CD4-positive, alpha-beta T cell (primary cell): ENCODE results near the gene HMGN3. TPM values are rescaled to one million over a fixed set of nuclear protein-coding genes. Genes with fewer than 3 reads are reported as not detected.

Source experiments
- ATAC-seq: fragments of 200-7000 bp; cut with Tn5 transposase; one replicate; pipeline ENCODE4 v1.10.0; 2022; ENCODE audit warnings: mild to moderate bottlenecking; ENCODE audit not compliant: poor library complexity
- CTCF ChIA-PET: fragments of 350-600 bp; sonication (Branson Sonifier 250); formaldehyde crosslinking; loops from one replicate; lab custom pipeline; 2021; ENCODE audit warnings: antibody characterized with exemption, inconsistent platforms; lab: Charles Lee
- POLR2A ChIA-PET: fragments of 350-600 bp; sonication (Branson Sonifier 250); formaldehyde crosslinking; loops from one replicate; lab custom pipeline; 2021; ENCODE audit warnings: antibody characterized with exemption, inconsistent platforms; lab: Charles Lee
- DNase-seq, 14 experiments: peaks; one replicate each; pipeline ENCODE4 v3.0.0-alpha.2; 2013 to 2020; ENCODE audit warnings: mixed read lengths in 2 of 14
- H3K27ac ChIP-seq, 2 donors: one replicate each; pipeline versions ENCODE4 v1.5.1 to v1.7.0; 2013; ENCODE audit warnings: low read length in 2 of 2, low read depth in 1 of 2, mild to moderate bottlenecking in 1 of 2
- H3K27me3 ChIP-seq, 2 experiments: 1 replicate in 1 of 2; 2 replicates in 1 of 2; pipeline versions ENCODE4 v1.6.1 to v1.7.0; 2013; ENCODE audit warnings: low read length in 2 of 2, control low read depth in 1 of 2, mild to moderate bottlenecking in 1 of 2, moderate library complexity in 1 of 2; ENCODE audit not compliant: insufficient read depth in 2 of 2, control insufficient read depth in 1 of 2
- H3K36me3 ChIP-seq: one replicate; pipeline ENCODE4 v1.6.1; 2013; ENCODE audit warnings: low read length, control low read depth; ENCODE audit not compliant: insufficient read depth
- H3K4me1 ChIP-seq: one replicate; pipeline ENCODE4 v1.6.1; 2013; ENCODE audit warnings: low read length, control low read depth; ENCODE audit not compliant: insufficient read depth
- H3K4me3 ChIP-seq: one replicate; pipeline ENCODE4 v1.5.1; 2013; ENCODE audit warnings: mild to moderate bottlenecking, low read length, moderate library complexity
- H3K9me3 ChIP-seq, 2 experiments: 1 replicate in 1 of 2; 2 replicates in 1 of 2; pipeline versions ENCODE4 v1.6.1 to v1.7.0; 2013; ENCODE audit warnings: low read length in 2 of 2, mild to moderate bottlenecking in 2 of 2, control low read depth in 1 of 2, moderate library complexity in 1 of 2; ENCODE audit not compliant: control insufficient read depth in 1 of 2, insufficient read depth in 1 of 2
- H3K27ac Mint-ChIP-seq: one replicate; pipeline ENCODE4 v1.8.0; 2020; ENCODE audit warnings: mixed read lengths
- H3K27me3 Mint-ChIP-seq: one replicate; pipeline ENCODE4 v1.8.0; 2021; ENCODE audit warnings: mixed read lengths
- H3K36me3 Mint-ChIP-seq: one replicate; pipeline ENCODE4 v1.8.0; 2021; ENCODE audit warnings: low read depth, mixed read lengths
- H3K4me1 Mint-ChIP-seq: one replicate; pipeline ENCODE4 v1.8.0; 2021; ENCODE audit warnings: low read depth, mixed read lengths
- H3K4me3 Mint-ChIP-seq: one replicate; pipeline ENCODE4 v1.8.0; 2020; ENCODE audit warnings: mild to moderate bottlenecking, mixed read lengths
- H3K9me3 Mint-ChIP-seq: one replicate; pipeline ENCODE4 v1.8.0; 2020; ENCODE audit warnings: mixed read lengths
- CTCF ChIP-seq: fragments of 200-600 bp; IDR thresholded peaks from one replicate; pipeline ENCODE4 v1.8.0; 2022; ENCODE audit warnings: antibody characterized with exemption, mild to moderate bottlenecking
- intact Hi-C, 2 experiments: fragments of 100-400 bp; cut with DNase I in 1 of 2; cut with micrococcal nuclease in 1 of 2; formaldehyde crosslinking; loops; one replicate each; pipeline versions ENCODE4 v1.15.1 to v1.9.0; 2023 to 2025; cut with DNase I, micrococcal nuclease
- total RNA-seq, 174 experiments: library from RNA in 2 of 174; stranded (reverse) in 2 of 174; gene quantifications; one replicate each; pipeline ENCODE4 v1.2.3 and lab custom pipeline; 2021 to 2026

HMGN3 gene
- total RNA-seq, 2 experiments from 2014 or later: 26.8 to 28.2 TPM

- no peak for DNase-seq
- Histone ChIP-seq H3K4me1 (no peaks in the 10 kb centered on the region), H3K27ac (no peak overlapping the region), H3K4me3 (no peak overlapping the region), H3K27me3 (no peaks in the 10 kb centered on the region), H3K9me3 (no peaks in the 10 kb centered on the region), H3K36me3 (peaks cover 10% of the 10 kb centered on the region)
- Mint-ChIP-seq H3K27ac (no peak overlapping the region), H3K4me3 (no peak overlapping the region), H3K36me3 (peaks cover 55% of the 10 kb centered on the region), H3K27me3 (no peaks in the 10 kb centered on the region), H3K4me1 (no peaks in the 10 kb centered on the region), H3K9me3 (no peaks in the 10 kb centered on the region)
- ChIA-PET CTCF (no interaction called here), POLR2A (no interaction called here)
- intact Hi-C loops: no loop called here
- no peak for TF ChIP-seq CTCF
- no peak for ATAC-seq
These were observed 31.9 kb downstream of the HMGN3 start for GRCh38 chr6:79202556-79202955.

GRCh38 chr6:79201983-79202382 is 32.5 kb downstream of the HMGN3 start:
- H3K27ac Mint-ChIP-seq: no peak overlapping the region

GRCh38 chr6:79201143-79201542 is 33.3 kb downstream of the HMGN3 start:
- ChIA-PET CTCF (interaction anchor here (0.6 kb wide), 1 partner anchor 8 kb away, joined by 4 read pairs; no protein-coding TSS in a partner anchor), POLR2A (interaction anchor here (0.6 kb wide), 1 partner anchor 118 kb away, joined by 3 read pairs; no protein-coding TSS in a partner anchor)
- H3K9me3 Mint-ChIP-seq: no peaks in the 10 kb centered on the region
- peaks cover 6% of the 10 kb centered on the region for H3K36me3 ChIP-seq
- DNase-seq: no peak
- H3K4me3 ChIP-seq: no peak overlapping the region
- H3K4me1 Mint-ChIP-seq: no peaks in the 10 kb centered on the region
- no peak overlapping the region for H3K4me3 Mint-ChIP-seq
- no peaks in the 10 kb centered on the region for H3K4me1 ChIP-seq
- ATAC-seq: no peak
- H3K27ac ChIP-seq: no peak overlapping the region
- H3K27me3 ChIP-seq: no peaks in the 10 kb centered on the region
- peaks cover 41% of the 10 kb centered on the region for H3K36me3 Mint-ChIP-seq
- intact Hi-C loops: no loop called here
- H3K9me3 ChIP-seq: no peaks in the 10 kb centered on the region
- TF ChIP-seq CTCF: no peak
- no peaks in the 10 kb centered on the region for H3K27me3 Mint-ChIP-seq
- H3K27ac Mint-ChIP-seq: no peak overlapping the region

More at GRCh38 chr6:79201983-79202382, 32.5 kb downstream of the HMGN3 start:
- TF ChIP-seq CTCF: no peak
- ATAC-seq (no peak), DNase-seq (no peak)
- Mint-ChIP-seq H3K4me3 (no peak overlapping the region), H3K9me3 (no peaks in the 10 kb centered on the region), H3K36me3 (peaks cover 49% of the 10 kb centered on the region), H3K4me1 (no peaks in the 10 kb centered on the region), H3K27me3 (no peaks in the 10 kb centered on the region)
- CTCF ChIA-PET: no interaction called here
- Histone ChIP-seq H3K4me1 (no peaks in the 10 kb centered on the region), H3K4me3 (no peak overlapping the region), H3K9me3 (no peaks in the 10 kb centered on the region), H3K27me3 (no peaks in the 10 kb centered on the region), H3K27ac (no peak overlapping the region), H3K36me3 (peaks cover 9% of the 10 kb centered on the region)
- intact Hi-C loops: no loop called here
- POLR2A ChIA-PET: no interaction called here
